IMR-90 (cell line): ENCODE data around the gene TTC39C. TPM values are rescaled to one million over a fixed set of nuclear protein-coding genes. Genes with fewer than 3 reads are reported as not detected.

Experiments
- ATAC-seq: fragments of 200-7000 bp; cut with Tn5 transposase; 2 replicates; pipeline ENCODE4 v1.9.1; 2020; ENCODE audit warnings: low read depth, mild to moderate bottlenecking, moderate library complexity
- BruUV-seq: library from RNA; stranded (reverse); fragments of 400-500 nt; replicated peaks from 2 replicates; lab custom pipeline; 2021; lab: Mats Ljungman, UMichigan
- CTCF ChIA-PET: fragments of 300-600 bp; formaldehyde crosslinking; extraction: SDS; loops from one replicate; lab custom pipeline; 2021; ENCODE audit warnings: antibody characterized with exemption; lab: Yijun Ruan, JAX
- POLR2A ChIA-PET: fragments of 300-600 bp; sonication (Branson Sonifier 250); formaldehyde crosslinking; loops from one replicate; lab custom pipeline; 2022; ENCODE audit warnings: antibody characterized with exemption; ENCODE audit not compliant: unreplicated experiment; lab: Charles Lee
- DNase-seq: peaks from one replicate; pipeline ENCODE4 v3.0.0; 2013
- H2AFZ ChIP-seq: replicated peaks from 2 replicates; pipeline ENCODE3; 2013; ENCODE audit warnings: low read length, mild to moderate bottlenecking; ENCODE audit not compliant: poor library complexity
- H2AK5ac ChIP-seq: 2 replicates; pipeline ENCODE4 v1.6.1; 2013; ENCODE audit warnings: low read depth, low read length, inconsistent platforms
- H2AK9ac ChIP-seq: replicated peaks from 2 replicates; pipeline ENCODE3; 2013; ENCODE audit warnings: mild to moderate bottlenecking, low read depth, low read length, moderate library complexity; ENCODE audit not compliant: poor library complexity
- H2BK120ac ChIP-seq: 2 replicates; pipeline ENCODE4 v1.6.1; 2013; ENCODE audit warnings: low read depth, low read length, inconsistent platforms
- H2BK15ac ChIP-seq: 3 replicates; pipeline ENCODE4 v1.6.1; 2013; ENCODE audit warnings: low read depth, low read length, inconsistent platforms
- H2BK20ac ChIP-seq: 2 replicates; pipeline ENCODE4 v1.6.1; 2013; ENCODE audit warnings: low read depth, mild to moderate bottlenecking, inconsistent platforms, low read length, moderate library complexity
- H2BK5ac ChIP-seq: 2 replicates; pipeline ENCODE4 v1.6.1; 2013; ENCODE audit warnings: mild to moderate bottlenecking, low read depth, low read length, inconsistent platforms; ENCODE audit not compliant: poor library complexity, severe bottlenecking
- H3K14ac ChIP-seq: replicated peaks from 2 replicates; pipeline ENCODE4 v1.6.1; 2013; ENCODE audit warnings: low read depth, low read length, inconsistent platforms
- H3K18ac ChIP-seq: 2 replicates; pipeline ENCODE4 v1.6.1; 2013; ENCODE audit warnings: low read depth, low read length, control low read depth
- H3K23ac ChIP-seq: 2 replicates; pipeline ENCODE4 v1.6.1; 2013; ENCODE audit warnings: low read depth, low read length, inconsistent platforms
- H3K27ac ChIP-seq: 2 replicates; pipeline ENCODE4 v1.5.1; 2013; ENCODE audit warnings: mild to moderate bottlenecking, control low read depth, low read length; ENCODE audit not compliant: insufficient read depth
- H3K27me3 ChIP-seq: 2 replicates; pipeline ENCODE4 v1.6.1; 2013; ENCODE audit warnings: low read length; ENCODE audit not compliant: control insufficient read depth, insufficient read depth
- H3K36me3 ChIP-seq: 2 replicates; pipeline ENCODE4 v1.6.1; 2013; ENCODE audit warnings: low read length, mixed read lengths; ENCODE audit not compliant: control insufficient read depth, insufficient read depth
- H3K4ac ChIP-seq: 2 replicates; pipeline ENCODE4 v1.6.1; 2013; ENCODE audit warnings: low read depth, low read length, inconsistent platforms
- H3K4me1 ChIP-seq: 2 replicates; pipeline ENCODE4 v1.6.1; 2013; ENCODE audit warnings: low read length, mixed read lengths; ENCODE audit not compliant: control insufficient read depth, insufficient read depth
- H3K4me2 ChIP-seq: 2 replicates; pipeline ENCODE4 v1.6.1; 2013; ENCODE audit warnings: low read depth, mild to moderate bottlenecking, control low read depth, low read length, moderate library complexity
- H3K4me3 ChIP-seq: 2 replicates; pipeline ENCODE4 v1.5.1; 2013; ENCODE audit warnings: low read depth, mild to moderate bottlenecking, control low read depth, low read length, moderate library complexity; ENCODE audit not compliant: insufficient read depth
- H3K56ac ChIP-seq: 2 replicates; pipeline ENCODE4 v1.6.1; 2013; ENCODE audit warnings: low read length, inconsistent platforms; ENCODE audit not compliant: insufficient read depth; ENCODE audit errors: extremely low read depth
- H3K79me1 ChIP-seq, 2 experiments: 2 replicates each; pipeline ENCODE4 v1.6.1; 2013; ENCODE audit warnings: low read length in 2 of 2, inconsistent platforms in 1 of 2, low read depth in 1 of 2
- H3K9ac ChIP-seq: 2 replicates; pipeline ENCODE4 v1.6.1; 2013; ENCODE audit warnings: low read depth, low read length, control low read depth
- H3K9me1 ChIP-seq: 2 replicates; pipeline ENCODE4 v1.6.1; 2013; ENCODE audit warnings: low read length, inconsistent platforms; ENCODE audit not compliant: insufficient read depth
- H3K9me3 ChIP-seq: 2 replicates; pipeline ENCODE4 v1.6.1; 2013; ENCODE audit warnings: low read length; ENCODE audit not compliant: control insufficient read depth, insufficient read depth
- H4K20me1 ChIP-seq: 2 replicates; pipeline ENCODE4 v1.6.1; 2013; ENCODE audit warnings: low read length, inconsistent platforms; ENCODE audit not compliant: insufficient read depth
- H4K5ac ChIP-seq: 2 replicates; pipeline ENCODE4 v1.6.1; 2013; ENCODE audit warnings: mild to moderate bottlenecking, low read depth, low read length, control low read depth
- H4K8ac ChIP-seq, 2 experiments: 2 replicates each; pipeline ENCODE4 v1.6.1; 2013; ENCODE audit warnings: low read depth in 2 of 2, low read length in 2 of 2, control low read depth in 1 of 2, inconsistent platforms in 1 of 2
- H4K91ac ChIP-seq: 2 replicates; pipeline ENCODE4 v1.6.1; 2013; ENCODE audit warnings: low read depth, low read length, inconsistent platforms; ENCODE audit not compliant: insufficient read depth
- FOS ChIP-seq: fragments of 150-350 bp; IDR thresholded peaks from 2 replicates; pipeline ENCODE4 v1.6.1; 2016; ENCODE audit warnings: low read depth, low read length
- POLR2A ChIP-seq: IDR thresholded peaks from 2 replicates; pipeline ENCODE4 v1.6.1; 2012; ENCODE audit warnings: mild to moderate bottlenecking, low read depth, low read length
- WGBS, 2 experiments: methylation state at CpG; one replicate each; pipeline versions ENCODE4 v1.1.5 to v1.1.7; 2013; ENCODE audit warnings: missing lambda C conversion rate in 2 of 2; ENCODE audit not compliant: insufficient read length in 1 of 2; ENCODE audit errors: extremely low coverage in 2 of 2; 5-methylcytosine and 5-hydroxymethylcytosine counted together
- dilution Hi-C: fragments of 300-500 bp; cut with HindIII; formaldehyde crosslinking; loops from one replicate; pipeline ENCODE4 v1.14.3; 2018; ENCODE audit warnings: low sequenced_read_pairs; ENCODE audit not compliant: unreplicated experiment
- in situ Hi-C: fragments of 300-500 bp; cut with MboI; formaldehyde crosslinking; loops from 3 replicates; pipeline ENCODE4 v1.14.3; 2019; ENCODE audit warnings: low sequenced_read_pairs, inconsistent platforms, mixed read lengths
- intact Hi-C: fragments of 100-400 bp; cut with micrococcal nuclease; formaldehyde crosslinking; loops from 2 replicates; pipeline ENCODE4 v1.10.0; 2022
- polyA plus RNA-seq, 3 experiments: library from polyadenylated mRNA; depleted of rRNA; stranded (reverse); fragments of >200 nt; gene quantifications; 2 replicates each; pipeline ENCODE4 v1.2.3, GENCODE V29; 2012; ENCODE audit warnings: low replicate concordance in 1 of 3
- total RNA-seq: library from RNA; depleted of rRNA; stranded (reverse); fragments of >200 nt; gene quantifications from 2 replicates; pipeline ENCODE4 v1.2.3, GENCODE V29; 2012

TTC39C gene
- total and polyA plus RNA-seq, 2 of the 4 experiments (the other 2 are of a cell fraction) = 8.0 to 20.8 TPM

GRCh38 chr18:24112874-24113615 is 98.5 kb downstream of the TTC39C start:
- Histone ChIP-seq H2AFZ (peak overlapping the region; percentile 24), H2BK20ac (no peak overlapping the region), H2AK5ac (no peak overlapping the region; the same call in 1 of the 2 replicates), H3K23ac (0 out of 2 replicates have a peak overlapping the region, but pooled peaks have one; percentile 46), H3K4me2 (no peak overlapping the region), H3K36me3 (peaks cover 15% of the 10 kb centered on the region), H3K27me3 (no peaks in the 10 kb centered on the region), H3K4ac (no peak overlapping the region), H3K27ac (no peak overlapping the region), H3K56ac (no peak overlapping the region), H2BK120ac (no peak overlapping the region), H4K91ac (no peak overlapping the region), H3K18ac (no peak overlapping the region), H3K9me3 (no peaks in the 10 kb centered on the region), H4K20me1 (no peaks in the 10 kb centered on the region; the same call in 1 of the 2 replicates), H4K8ac (no peak overlapping the region), H3K14ac (0 out of 2 replicates have a peak overlapping the region, but pooled peaks have one; percentile 30), H3K9ac (no peak overlapping the region), H3K9me1 (peaks cover 8% of the 10 kb centered on the region), H3K4me1 (peaks cover 10% of the 10 kb centered on the region), H2BK15ac (no peak overlapping the region), H2BK5ac (no peak overlapping the region), H4K5ac (no peak overlapping the region), H3K4me3 (no peak overlapping the region), H2AK9ac (no peak overlapping the region), H3K79me1 (peaks cover 0 to 5% of the 10 kb centered on the region in 2 experiments; a peak in 2 of 4 replicates)
- ATAC-seq (no peak; the same call in 1 of the 2 replicates), DNase-seq (peak; percentile 69)
- CTCF ChIA-PET = no interaction called here
- intact Hi-C loops = no loop called here
- no peak for TF ChIP-seq POLR2A
- 0 out of 2 replicates have a peak, but pooled peaks have one; percentile 9 for TF ChIP-seq FOS
- POLR2A ChIA-PET = no interaction called here
- dilution Hi-C loops = no loop called here
- in situ Hi-C loops = loop anchor here (10.0 kb wide), 1 partner anchor 488 kb away; no protein-coding TSS in a partner anchor
- BruUV-seq = no TSS peak
- 88% methylated on average over 4 of the region's 15 CpGs; no CpG with 5 or more reads in 1 of the 2 experiments for WGBS, 2 experiments
